Activated T-helper 2 cell treated with anti-CD3 and anti-CD28 coated beads, Interferon-gamma antibody, Interleukin-2, Interleukin-4, amounts not matched to agents 10 μg/mL and 5 μg/mL and 100 μg/mL, durations not matched to agents 14 hours and 24 hours and 36 hours (primary cell): Measurements from ENCODE around the gene SHE. TPM values are rescaled to one million over a fixed set of nuclear protein-coding genes. Genes with fewer than 3 reads are reported as not detected.

Experiments used
- DNase-seq: peaks from one replicate; pipeline ENCODE4 v3.0.0; 2021; ENCODE audit warnings: low spot score
- H3K27ac Mint-ChIP-seq: one replicate; pipeline ENCODE4 v1.8.0; 2021; ENCODE audit warnings: mixed read lengths
- H3K27me3 Mint-ChIP-seq: one replicate; pipeline ENCODE4 v1.8.0; 2021; ENCODE audit warnings: low read depth, mixed read lengths
- H3K36me3 Mint-ChIP-seq: one replicate; pipeline ENCODE4 v1.8.0; 2021; ENCODE audit warnings: low read depth, mixed read lengths
- H3K4me1 Mint-ChIP-seq: one replicate; pipeline ENCODE4 v1.8.0; 2021; ENCODE audit warnings: low read depth, mixed read lengths
- H3K4me3 Mint-ChIP-seq: one replicate; pipeline ENCODE4 v1.8.0; 2021; ENCODE audit warnings: low read depth, mild to moderate bottlenecking, moderate library complexity, mixed read lengths
- H3K9me3 Mint-ChIP-seq: one replicate; pipeline ENCODE4 v1.8.0; 2021; ENCODE audit warnings: mixed read lengths
- intact Hi-C: fragments of 100-400 bp; cut with micrococcal nuclease; formaldehyde crosslinking; loops from one replicate; pipeline ENCODE4 v1.15.1; 2023
- total RNA-seq: library from RNA; stranded (reverse); gene quantifications from 2 replicates; pipeline ENCODE4 v1.2.3, GENCODE V29; 2022

The SHE gene
- 0.05 TPM in 1 of 2 replicates, not detected in the other for total RNA-seq

GRCh38 chr1:154502066-154502743 lies at the start of gene SHE, which contains the start of gene TDRD10:
TSS of gene SHE (minus strand) at chr1:154502412. CDS start at chr1:154502026, 386 bp downstream.
TSS of gene TDRD10 (plus strand) at chr1:154502219. CDS start at chr1:154506904, 4,685 bp downstream.
- H3K4me3 Mint-ChIP-seq, result peak within 1 kb of the TSS; percentile 15
- intact Hi-C loops, result no loop called here
- H3K9me3 Mint-ChIP-seq, result no peaks in the 10 kb centered on the region
- peaks cover 67% of the 10 kb centered on the region for H3K27me3 Mint-ChIP-seq
- H3K4me1 Mint-ChIP-seq, result peaks cover 4% of the 10 kb centered on the region
- no peaks in the 10 kb centered on the region for H3K36me3 Mint-ChIP-seq
- DNase-seq, result no peak
- no peak within 1 kb of the TSS for H3K27ac Mint-ChIP-seq

- intact Hi-C loops, result no loop called here
- no peaks in the 10 kb centered on the region for H3K27me3 Mint-ChIP-seq
- H3K36me3 Mint-ChIP-seq, result peaks cover 76% of the 10 kb centered on the region
- H3K4me3 Mint-ChIP-seq, result no peak overlapping the region
- DNase-seq, result no peak
- no peaks in the 10 kb centered on the region for H3K9me3 Mint-ChIP-seq
- peaks cover 17% of the 10 kb centered on the region for H3K4me1 Mint-ChIP-seq
- no peak overlapping the region for H3K27ac Mint-ChIP-seq
Measured at GRCh38 chr1:154551474-154551873, 49.3 kb upstream of the SHE start.

GRCh38 chr1:154550657-154551056 lies 48.4 kb upstream of the SHE start:
- Mint-ChIP-seq H3K9me3 (no peaks in the 10 kb centered on the region), H3K36me3 (peaks cover 67% of the 10 kb centered on the region), H3K4me1 (peaks cover 9% of the 10 kb centered on the region), H3K27me3 (no peaks in the 10 kb centered on the region), H3K4me3 (no peak overlapping the region), H3K27ac (no peak overlapping the region)
- intact Hi-C loops, result no loop called here
- no peak for DNase-seq

- H3K4me3 Mint-ChIP-seq, result no peak overlapping the region
- no peaks in the 10 kb centered on the region for H3K27me3 Mint-ChIP-seq
- H3K36me3 Mint-ChIP-seq, result peaks cover 62% of the 10 kb centered on the region
- H3K27ac Mint-ChIP-seq, result no peak overlapping the region
- H3K9me3 Mint-ChIP-seq, result no peaks in the 10 kb centered on the region
- intact Hi-C loops, result no loop called here
- DNase-seq, result no peak
- H3K4me1 Mint-ChIP-seq, result peaks cover 8% of the 10 kb centered on the region
Measured at GRCh38 chr1:154550070-154550469, 47.9 kb upstream of the SHE start.

GRCh38 chr1:154549202-154549770 lies 47.1 kb upstream of the SHE start:
- intact Hi-C loops, result no loop called here
- Mint-ChIP-seq H3K4me1 (peaks cover 8% of the 10 kb centered on the region), H3K9me3 (no peaks in the 10 kb centered on the region), H3K27me3 (no peaks in the 10 kb centered on the region), H3K27ac (no peak overlapping the region), H3K36me3 (peaks cover 54% of the 10 kb centered on the region), H3K4me3 (no peak overlapping the region)
- DNase-seq, result no peak

GRCh38 chr1:154548028-154548427 lies 45.8 kb upstream of the SHE start:
- Mint-ChIP-seq H3K4me1 (peaks cover 8% of the 10 kb centered on the region), H3K36me3 (peaks cover 43% of the 10 kb centered on the region), H3K4me3 (no peak overlapping the region), H3K27ac (no peak overlapping the region), H3K9me3 (no peaks in the 10 kb centered on the region), H3K27me3 (no peaks in the 10 kb centered on the region)
- DNase-seq, result no peak
- intact Hi-C loops, result no loop called here

GRCh38 chr1:154547105-154547732 lies 45.0 kb upstream of the SHE start:
- intact Hi-C loops, result no loop called here
- no peak for DNase-seq

GRCh38 chr1:154546264-154547063 lies 44.3 kb upstream of the SHE start:
- peaks cover 27% of the 10 kb centered on the region for H3K36me3 Mint-ChIP-seq

More at GRCh38 chr1:154547105-154547732, 45.0 kb upstream of the SHE start:
- H3K27me3 Mint-ChIP-seq, result no peaks in the 10 kb centered on the region
- no peak overlapping the region for H3K27ac Mint-ChIP-seq
- H3K4me1 Mint-ChIP-seq, result peaks cover 8% of the 10 kb centered on the region
- H3K4me3 Mint-ChIP-seq, result no peak overlapping the region
- no peaks in the 10 kb centered on the region for H3K9me3 Mint-ChIP-seq
- peaks cover 35% of the 10 kb centered on the region for H3K36me3 Mint-ChIP-seq

GRCh38 chr1:154541231-154541630 lies 39.0 kb upstream of the SHE start:
- no peak overlapping the region for H3K27ac Mint-ChIP-seq
- no peaks in the 10 kb centered on the region for H3K36me3 Mint-ChIP-seq
- no peak overlapping the region for H3K4me3 Mint-ChIP-seq
- peaks cover 9% of the 10 kb centered on the region for H3K27me3 Mint-ChIP-seq
- no peak for DNase-seq
- intact Hi-C loops, result no loop called here
- no peaks in the 10 kb centered on the region for H3K4me1 Mint-ChIP-seq
- no peaks in the 10 kb centered on the region for H3K9me3 Mint-ChIP-seq

More at GRCh38 chr1:154546264-154547063, 44.3 kb upstream of the SHE start:
- intact Hi-C loops, result loop anchor here (1.0 kb wide), 1 partner anchor 67 kb away; no protein-coding TSS in a partner anchor
- Mint-ChIP-seq H3K27me3 (no peaks in the 10 kb centered on the region), H3K27ac (no peak overlapping the region), H3K9me3 (no peaks in the 10 kb centered on the region), H3K4me1 (peaks cover 8% of the 10 kb centered on the region), H3K4me3 (no peak overlapping the region)
- peak; percentile 37 for DNase-seq

GRCh38 chr1:154539486-154540483 lies 37.6 kb upstream of the SHE start:
- no peak overlapping the region for H3K27ac Mint-ChIP-seq
- no peaks in the 10 kb centered on the region for H3K9me3 Mint-ChIP-seq
- peaks cover 13% of the 10 kb centered on the region for H3K27me3 Mint-ChIP-seq
- intact Hi-C loops, result no loop called here
- no peak overlapping the region for H3K4me3 Mint-ChIP-seq
- H3K36me3 Mint-ChIP-seq, result no peaks in the 10 kb centered on the region
- no peaks in the 10 kb centered on the region for H3K4me1 Mint-ChIP-seq
- DNase-seq, result no peak

GRCh38 chr1:154536570-154536969 lies 34.4 kb upstream of the SHE start:
- H3K9me3 Mint-ChIP-seq, result no peaks in the 10 kb centered on the region
- no peak overlapping the region for H3K27ac Mint-ChIP-seq

More at GRCh38 chr1:154536570-154536969, 34.4 kb upstream of the SHE start:
- no peak for DNase-seq
- no peak overlapping the region for H3K4me3 Mint-ChIP-seq
- H3K36me3 Mint-ChIP-seq, result no peaks in the 10 kb centered on the region
- peaks cover 19% of the 10 kb centered on the region for H3K27me3 Mint-ChIP-seq
- intact Hi-C loops, result no loop called here
- no peaks in the 10 kb centered on the region for H3K4me1 Mint-ChIP-seq
